ENCODE data around the gene IFRD2.
"Not testable (repeated sequence)": the region's sequence is repeated elsewhere in the genome, so short reads cannot be mapped to it uniquely, and the experiment has no call there.

Gene IFRD2

GRCh38 chr3:50264964-50265485, 27.2 kb downstream of the IFRD2 start:
- Mint-ChIP-seq H3K27me3 (peaks cover 24 to 51% of the 10 kb centered on the region in 2 donors), H3K4me1 (peaks cover 3 to 12% of the 10 kb centered on the region in 2 donors), H3K27ac (no peak overlapping the region), H3K36me3 (no peaks in the 10 kb centered on the region), H3K4me3 (no peak overlapping the region), H3K9me3 (no peaks in the 10 kb centered on the region)
- DNase-seq (no peak), ATAC-seq (replicated peaks) (no peak)

GRCh38 chr3:50264383-50264963, 27.8 kb downstream of the IFRD2 start:
- H3K9me3 Mint-ChIP-seq = no peaks in the 10 kb centered on the region
- peaks cover 0 to 4% of the 10 kb centered on the region in 2 donors for H3K36me3 Mint-ChIP-seq
- peaks cover 24 to 46% of the 10 kb centered on the region in 2 donors for H3K27me3 Mint-ChIP-seq
- ATAC-seq (replicated peaks) (no peak), DNase-seq (no peak)
- peaks cover 5 to 18% of the 10 kb centered on the region in 2 donors for H3K4me1 Mint-ChIP-seq
- H3K27ac Mint-ChIP-seq = peak overlapping the region; percentile 65
- H3K4me3 Mint-ChIP-seq = no peak overlapping the region

GRCh38 chr3:50263478-50264382, 28.5 kb downstream of the IFRD2 start:
- H3K27ac Mint-ChIP-seq = peak overlapping the region; percentile 65
- H3K4me3 Mint-ChIP-seq = no peak overlapping the region
- DNase-seq = no peak
- no peak for ATAC-seq (replicated peaks)
- peaks cover 5 to 25% of the 10 kb centered on the region in 2 donors for H3K4me1 Mint-ChIP-seq
- H3K36me3 Mint-ChIP-seq = peaks cover 3 to 8% of the 10 kb centered on the region in 2 donors
- H3K9me3 Mint-ChIP-seq = no peaks in the 10 kb centered on the region
- H3K27me3 Mint-ChIP-seq = peaks cover 20 to 38% of the 10 kb centered on the region in 2 donors

- no peak for ATAC-seq (replicated peaks)
- no peak overlapping the region for H3K27ac Mint-ChIP-seq
- H3K4me1 Mint-ChIP-seq = peaks cover 7 to 28% of the 10 kb centered on the region in 2 donors
- H3K9me3 Mint-ChIP-seq = no peaks in the 10 kb centered on the region
- no peak overlapping the region for H3K4me3 Mint-ChIP-seq
- H3K36me3 Mint-ChIP-seq = peaks cover 10 to 18% of the 10 kb centered on the region in 2 donors
- DNase-seq = no peak
- H3K27me3 Mint-ChIP-seq = peaks cover 10 to 29% of the 10 kb centered on the region in 2 donors
Measured at GRCh38 chr3:50262778-50263177, 29.5 kb downstream of the IFRD2 start.

GRCh38 chr3:50262200-50262599, 30.0 kb downstream of the IFRD2 start:
- H3K27me3 Mint-ChIP-seq = peaks cover 8 to 23% of the 10 kb centered on the region in 2 donors
- ATAC-seq (replicated peaks); H3K9me3 Mint-ChIP-seq; DNase-seq; H3K4me3 Mint-ChIP-seq; H3K27ac Mint-ChIP-seq: not testable (repeated sequence)
- peaks cover 15 to 24% of the 10 kb centered on the region in 2 donors for H3K36me3 Mint-ChIP-seq
- peaks cover 9 to 28% of the 10 kb centered on the region in 2 donors for H3K4me1 Mint-ChIP-seq

- ATAC-seq (replicated peaks) = no peak
Measured at GRCh38 chr3:50261505-50261904, 30.7 kb downstream of the IFRD2 start.

GRCh38 chr3:50260942-50261441, 31.2 kb downstream of the IFRD2 start:
- Mint-ChIP-seq H3K9me3 (no peaks in the 10 kb centered on the region), H3K27me3 (peaks cover 8 to 12% of the 10 kb centered on the region in 2 donors), H3K36me3 (peaks cover 22 to 32% of the 10 kb centered on the region in 2 donors), H3K4me3 (peak overlapping the region; percentile 78 to 83), H3K27ac (peak overlapping the region; percentile 90), H3K4me1 (peaks cover 10 to 28% of the 10 kb centered on the region in 2 donors)
- no peak for ATAC-seq (replicated peaks)
- DNase-seq = no peak

More at GRCh38 chr3:50261505-50261904, 30.7 kb downstream of the IFRD2 start:
- H3K4me3 Mint-ChIP-seq = peak overlapping the region; percentile 78 to 83
- H3K27me3 Mint-ChIP-seq = peaks cover 8 to 16% of the 10 kb centered on the region in 2 donors
- peak overlapping the region; percentile 90 for H3K27ac Mint-ChIP-seq
- H3K4me1 Mint-ChIP-seq = peaks cover 10 to 28% of the 10 kb centered on the region in 2 donors
- peaks cover 20 to 30% of the 10 kb centered on the region in 2 donors for H3K36me3 Mint-ChIP-seq
- H3K9me3 Mint-ChIP-seq = no peaks in the 10 kb centered on the region
- DNase-seq = no peak

- peaks cover 10 to 28% of the 10 kb centered on the region in 2 donors for H3K4me1 Mint-ChIP-seq
- no peaks in the 10 kb centered on the region for H3K9me3 Mint-ChIP-seq
- H3K36me3 Mint-ChIP-seq = peaks cover 22 to 32% of the 10 kb centered on the region in 2 donors
- H3K27ac Mint-ChIP-seq = peak overlapping the region; percentile 96
- ATAC-seq (replicated peaks) = peak; percentile 95 to 96
- peak; percentile 86 for DNase-seq
- H3K4me3 Mint-ChIP-seq = peak overlapping the region; percentile 78 to 90
- H3K27me3 Mint-ChIP-seq = peaks cover 4 to 6% of the 10 kb centered on the region in 2 donors
Measured at GRCh38 chr3:50260027-50260941, 31.9 kb downstream of the IFRD2 start.

GRCh38 chr3:50259432-50260026, 32.7 kb downstream of the IFRD2 start:
- Mint-ChIP-seq H3K36me3 (peaks cover 27 to 36% of the 10 kb centered on the region in 2 donors), H3K27me3 (peaks cover 4 to 6% of the 10 kb centered on the region in 2 donors), H3K9me3 (no peaks in the 10 kb centered on the region), H3K27ac (peak overlapping the region; percentile 96), H3K4me3 (peak overlapping the region; percentile 78 to 90), H3K4me1 (peaks cover 13 to 33% of the 10 kb centered on the region in 2 donors)
- no peak for DNase-seq
- peak; percentile 33 to 34 for ATAC-seq (replicated peaks)

GRCh38 chr3:50258979-50259378, 33.2 kb downstream of the IFRD2 start:
- Mint-ChIP-seq H3K4me3 (peak overlapping the region in 1 of 2 donors; percentile 6), H3K27ac (peak overlapping the region; percentile 47), H3K4me1 (peaks cover 14 to 38% of the 10 kb centered on the region in 2 donors), H3K36me3 (peaks cover 27 to 38% of the 10 kb centered on the region in 2 donors), H3K27me3 (peaks cover 2 to 3% of the 10 kb centered on the region in 2 donors), H3K9me3 (no peaks in the 10 kb centered on the region)
- ATAC-seq (replicated peaks) (no peak), DNase-seq (no peak)

GRCh38 chr3:50258029-50258680, 34.1 kb downstream of the IFRD2 start:
- peaks cover 34 to 47% of the 10 kb centered on the region in 2 donors for H3K36me3 Mint-ChIP-seq
- ATAC-seq (replicated peaks) = no peak
- DNase-seq = no peak
- no peak overlapping the region for H3K4me3 Mint-ChIP-seq
- no peaks in the 10 kb centered on the region for H3K27me3 Mint-ChIP-seq
- peak overlapping the region; percentile 51 for H3K27ac Mint-ChIP-seq
- no peaks in the 10 kb centered on the region for H3K9me3 Mint-ChIP-seq
- peaks cover 17 to 47% of the 10 kb centered on the region in 2 donors for H3K4me1 Mint-ChIP-seq

- no peak for ATAC-seq (replicated peaks)
- Mint-ChIP-seq H3K27ac (peak overlapping the region; percentile 37), H3K4me3 (no peak overlapping the region), H3K4me1 (peaks cover 17 to 47% of the 10 kb centered on the region in 2 donors), H3K36me3 (peaks cover 34 to 47% of the 10 kb centered on the region in 2 donors), H3K9me3 (no peaks in the 10 kb centered on the region), H3K27me3 (no peaks in the 10 kb centered on the region)
- no peak for DNase-seq
Measured at GRCh38 chr3:50256978-50257890, 35.0 kb downstream of the IFRD2 start.
